GM23248 (cell line): ENCODE results near the gene UBE2F.

ENCODE experiments used
- EZH2 ChIP-seq: fragments of 200-600 bp; sonication (generic); IDR thresholded peaks from 2 replicates; pipeline ENCODE4 v1.6.1; 2018; ENCODE audit warnings: antibody characterized with exemption, mild to moderate bottlenecking; ENCODE audit not compliant: insufficient read depth, poor library complexity, severe bottlenecking
- EZH2phosphoT487 ChIP-seq: fragments of 200-600 bp; sonication (generic); IDR thresholded peaks from 2 replicates; pipeline ENCODE4 v1.6.1; 2018; ENCODE audit warnings: antibody characterized with exemption, moderate library complexity, mild to moderate bottlenecking, low read depth; ENCODE audit not compliant: insufficient read depth

DNA sequence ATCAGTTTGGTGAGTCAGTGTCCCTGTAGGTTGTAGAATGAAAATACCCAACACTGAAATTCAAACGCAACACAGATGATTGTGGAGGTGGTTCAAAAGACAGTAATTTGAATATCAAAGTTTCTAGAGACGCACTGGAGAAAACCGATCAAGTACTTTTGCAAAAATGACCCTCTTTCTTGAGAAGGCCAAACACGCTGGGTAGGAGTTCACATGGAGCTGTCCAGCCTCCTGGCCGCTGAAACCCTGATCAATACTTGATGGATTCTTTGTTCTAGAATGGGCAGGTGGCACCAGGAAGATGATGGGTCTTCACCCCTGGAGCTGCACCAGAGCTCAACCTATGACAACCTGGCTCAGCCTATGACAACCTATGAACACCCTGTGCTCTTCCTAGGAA lies 39.7 kb upstream of the UBE2F start:
- no peak for TF ChIP-seq EZH2
- no peak for TF ChIP-seq EZH2phosphoT487
